NCI-H1048 (cell line): ENCODE results near the gene OR6S1.
"Not testable (repeated sequence)": the region's sequence is repeated elsewhere in the genome, so short reads cannot be mapped to it uniquely, and the experiment has no call there.

Source experiments
- DNase-seq: peaks from one replicate; lab custom pipeline; 2025; lab: John Stamatoyannopoulos, UW

Gene OR6S1

GRCh38 chr14:20668969-20669368 lies 27.5 kb upstream of the OR6S1 start:
- no peak for DNase-seq

GRCh38 chr14:20667957-20668356 lies 26.5 kb upstream of the OR6S1 start:
- DNase-seq, result no peak

GRCh38 chr14:20666400-20666961 lies 25.0 kb upstream of the OR6S1 start:
- DNase-seq, result not testable (repeated sequence)

GRCh38 chr14:20662968-20663732 lies 21.7 kb upstream of the OR6S1 start:
- no peak for DNase-seq

- DNase-seq, result no peak
Measured at GRCh38 chr14:20661197-20661596, 19.7 kb upstream of the OR6S1 start.

- DNase-seq, result no peak
Measured at GRCh38 chr14:20659813-20660395, 18.4 kb upstream of the OR6S1 start.

GRCh38 chr14:20659336-20659735 lies 17.8 kb upstream of the OR6S1 start:
- DNase-seq, result no peak

GRCh38 chr14:20658246-20658645 lies 16.8 kb upstream of the OR6S1 start:
- no peak for DNase-seq

GRCh38 chr14:20657216-20658211 lies 16.0 kb upstream of the OR6S1 start:
- no peak for DNase-seq

GRCh38 chr14:20656274-20656673 lies 14.8 kb upstream of the OR6S1 start:
- no peak for DNase-seq

- DNase-seq, result no peak
Measured at GRCh38 chr14:20655851-20656250, 14.4 kb upstream of the OR6S1 start.

- no peak for DNase-seq
Measured at GRCh38 chr14:20652996-20653975, 11.8 kb upstream of the OR6S1 start.

- DNase-seq, result no peak
Measured at GRCh38 chr14:20645481-20645880, 4.0 kb upstream of the OR6S1 start.

GRCh38 chr14:20644520-20644919 lies 3.0 kb upstream of the OR6S1 start:
- no peak for DNase-seq

GRCh38 chr14:20642755-20643154 lies 1.3 kb upstream of the OR6S1 start:
- DNase-seq, result not testable (repeated sequence)

- DNase-seq, result no peak
Measured at GRCh38 chr14:20642182-20642581, 691 bp upstream of the OR6S1 start.

- DNase-seq, result no peak
Measured at GRCh38 chr14:20632831-20633691, 8.4 kb downstream of the OR6S1 start.

GRCh38 chr14:20632448-20632830 lies 9.1 kb downstream of the OR6S1 start:
- DNase-seq, result no peak

GRCh38 chr14:20631880-20632389 lies 9.6 kb downstream of the OR6S1 start:
- DNase-seq, result no peak
